Measurements from ENCODE around the gene BRCA1. TPM values are rescaled to one million over a fixed set of nuclear protein-coding genes. Genes with fewer than 3 reads are reported as not detected.
"Not testable (repeated sequence)": the region's sequence is repeated elsewhere in the genome, so short reads cannot be mapped to it uniquely, and the experiment has no call there.

Gene BRCA1
- total RNA-seq, 1 donor from 2014 or later, result 6.8 TPM

- intact Hi-C loops (cut with micrococcal nuclease), result no loop called here
- DNase-seq, result no peak
- no peak for ATAC-seq
Measured at GRCh38 chr17:43079641-43080302, 45.4 kb downstream of the BRCA1 start.

GRCh38 chr17:43074869-43075268 is 50.3 kb downstream of the BRCA1 start:
- intact Hi-C loops (cut with micrococcal nuclease), result no loop called here
- DNase-seq, result no peak

GRCh38 chr17:43070872-43071271 is 54.3 kb downstream of the BRCA1 start:
- DNase-seq (no peak), ATAC-seq (no peak)
- intact Hi-C loops (cut with micrococcal nuclease), result no loop called here

More at GRCh38 chr17:43074869-43075268, 50.3 kb downstream of the BRCA1 start:
- no peak for ATAC-seq

GRCh38 chr17:43070257-43070656 is 54.9 kb downstream of the BRCA1 start:
- ATAC-seq (peak; percentile 46), DNase-seq (no peak)
- intact Hi-C loops (cut with micrococcal nuclease), result no loop called here

- DNase-seq, result no peak
- intact Hi-C loops (cut with micrococcal nuclease), result no loop called here
- peak; percentile 92 for ATAC-seq
Measured at GRCh38 chr17:43069368-43069898, 55.7 kb downstream of the BRCA1 start.

- DNase-seq (no peak), ATAC-seq (peak; percentile 80)
Measured at GRCh38 chr17:43068570-43069367, 56.4 kb downstream of the BRCA1 start.

GRCh38 chr17:43062984-43063638 is 62.1 kb downstream of the BRCA1 start:
- DNase-seq (no peak), ATAC-seq (no peak)
- intact Hi-C loops (cut with micrococcal nuclease), result no loop called here

More at GRCh38 chr17:43068570-43069367, 56.4 kb downstream of the BRCA1 start:
- intact Hi-C loops (cut with micrococcal nuclease), result no loop called here

- intact Hi-C loops (cut with micrococcal nuclease), result no loop called here
Measured at GRCh38 chr17:43056051-43056450, 69.1 kb downstream of the BRCA1 start.

GRCh38 chr17:43053008-43053407 is 72.2 kb downstream of the BRCA1 start:
- ATAC-seq; intact Hi-C loops (cut with micrococcal nuclease); DNase-seq: not testable (repeated sequence)

More at GRCh38 chr17:43056051-43056450, 69.1 kb downstream of the BRCA1 start:
- ATAC-seq (no peak), DNase-seq (no peak)

GRCh38 chr17:43051969-43052368 is 73.2 kb downstream of the BRCA1 start:
- DNase-seq, result no peak
- intact Hi-C loops (cut with micrococcal nuclease), result no loop called here
- ATAC-seq, result no peak

- DNase-seq (no peak), ATAC-seq (no peak)
- intact Hi-C loops (cut with micrococcal nuclease), result no loop called here
Measured at GRCh38 chr17:43044024-43044423, 81.1 kb downstream of the BRCA1 start.

GRCh38 chr17:43043307-43043706 is 81.9 kb downstream of the BRCA1 start:
- intact Hi-C loops (cut with micrococcal nuclease), result no loop called here
- DNase-seq (no peak), ATAC-seq (no peak)

GRCh38 chr17:43042025-43042628 is 83.0 kb downstream of the BRCA1 start:
- no peak for DNase-seq
- intact Hi-C loops (cut with micrococcal nuclease), result no loop called here
- no peak for ATAC-seq

- intact Hi-C loops (cut with micrococcal nuclease), result no loop called here
- no peak for DNase-seq
Measured at GRCh38 chr17:43040655-43041054, 84.5 kb downstream of the BRCA1 start.

GRCh38 chr17:43039646-43040045 is 85.5 kb downstream of the BRCA1 start:
- intact Hi-C loops (cut with micrococcal nuclease), result no loop called here
- DNase-seq, result no peak
- ATAC-seq, result no peak

More at GRCh38 chr17:43040655-43041054, 84.5 kb downstream of the BRCA1 start:
- no peak for ATAC-seq

- DNase-seq (no peak), ATAC-seq (no peak)
- intact Hi-C loops (cut with micrococcal nuclease), result no loop called here
Measured at GRCh38 chr17:43034894-43035293, 90.3 kb downstream of the BRCA1 start.

- ATAC-seq (no peak), DNase-seq (no peak)
- intact Hi-C loops (cut with micrococcal nuclease), result no loop called here
Measured at GRCh38 chr17:43033948-43034881, 90.9 kb downstream of the BRCA1 start.

- ATAC-seq (no peak), DNase-seq (no peak)
- intact Hi-C loops (cut with micrococcal nuclease), result no loop called here
Measured at GRCh38 chr17:43031666-43032065, 93.5 kb downstream of the BRCA1 start.

Measured in left ventricle myocardium superior (tissue), 1 donor.